Keratinocyte (primary cell): ENCODE results near the gene DYDC1. TPM values are rescaled to one million over a fixed set of nuclear protein-coding genes. Genes with fewer than 3 reads are reported as not detected.

ENCODE experiments used
- DNase-seq: peaks from one replicate; pipeline ENCODE4 v3.0.0-alpha.2; 2011; ENCODE audit warnings: low read depth, missing footprints, low spot score
- FAIRE-seq: peaks from 2 replicates; lab custom pipeline; 2011; peaks lifted over from hg19 to GRCh38; lab: Jason Lieb, UNC
- H2AFZ ChIP-seq: 2 replicates; pipeline ENCODE4 v1.6.0; 2012; ENCODE audit warnings: low read length, control low read depth, inconsistent platforms; ENCODE audit not compliant: control insufficient read depth
- H3K27ac ChIP-seq: 2 replicates; pipeline ENCODE4 v1.5.1; 2011; ENCODE audit warnings: low read length; ENCODE audit not compliant: control insufficient read depth, insufficient read depth
- H3K27me3 ChIP-seq: 3 replicates; pipeline ENCODE4 v1.6.0; 2011; ENCODE audit warnings: low read length; ENCODE audit not compliant: control insufficient read depth, insufficient read depth; ENCODE audit errors: extremely low read depth
- H3K36me3 ChIP-seq, 2 experiments: 2 replicates in 1 of 2; 3 replicates in 1 of 2; pipeline ENCODE4 v1.5.1; 2011; ENCODE audit warnings: low read length in 2 of 2, mild to moderate bottlenecking in 1 of 2; ENCODE audit not compliant: control insufficient read depth in 2 of 2, insufficient read depth in 2 of 2; ENCODE audit errors: extremely low read depth in 1 of 2
- H3K4me1 ChIP-seq: 3 replicates; pipeline ENCODE4 v1.5.1; 2011; ENCODE audit warnings: low read length; ENCODE audit not compliant: control insufficient read depth, insufficient read depth; ENCODE audit errors: extremely low read depth
- H3K4me2 ChIP-seq: 3 replicates; pipeline ENCODE4 v1.6.0; 2011; ENCODE audit warnings: low read depth, low read length; ENCODE audit not compliant: control insufficient read depth, insufficient read depth; ENCODE audit errors: extremely low read depth
- H3K4me3 ChIP-seq, 3 experiments: fragments of 200-600 bp in 1 of 3; sonication (generic) in 1 of 3; 2 replicates in 2 of 3; 3 replicates in 1 of 3; pipeline ENCODE4 v1.5.1; 2011 to 2016; ENCODE audit warnings: low read length in 3 of 3, mild to moderate bottlenecking in 3 of 3, control low read depth in 2 of 3, inconsistent platforms in 1 of 3, low read depth in 1 of 3, mixed read lengths in 1 of 3, mixed run types in 1 of 3, moderate library complexity in 1 of 3; ENCODE audit not compliant: control insufficient read depth in 2 of 3, insufficient read depth in 2 of 3; ENCODE audit errors: extremely low read depth in 1 of 3
- H3K79me2 ChIP-seq: 2 replicates; pipeline ENCODE4 v1.6.0; 2012; ENCODE audit warnings: low read length; ENCODE audit not compliant: control insufficient read depth, insufficient read depth
- H3K9ac ChIP-seq: 3 replicates; pipeline ENCODE4 v1.6.0; 2011; ENCODE audit warnings: low read length; ENCODE audit not compliant: control insufficient read depth, insufficient read depth; ENCODE audit errors: extremely low read depth
- H3K9me1 ChIP-seq: 3 replicates; pipeline ENCODE4 v1.6.0; 2011; ENCODE audit warnings: low read length; ENCODE audit not compliant: control insufficient read depth, insufficient read depth; ENCODE audit errors: extremely low read depth
- H3K9me3 ChIP-seq: 2 replicates; pipeline ENCODE4 v1.5.1; 2012; ENCODE audit warnings: low read depth, low read length; ENCODE audit not compliant: control insufficient read depth
- H4K20me1 ChIP-seq: 3 replicates; pipeline ENCODE4 v1.6.0; 2011; ENCODE audit warnings: low read length; ENCODE audit not compliant: control insufficient read depth, insufficient read depth; ENCODE audit errors: extremely low read depth
- CTCF ChIP-seq, 3 experiments: IDR thresholded peaks in 1 of 3; conservative IDR thresholded peaks in 1 of 3; optimal IDR thresholded peaks in 1 of 3; 2 replicates in 2 of 3; 3 replicates in 1 of 3; pipeline versions ENCODE3 to v1.5.1; 2011; ENCODE audit warnings: low read length in 3 of 3, mild to moderate bottlenecking in 3 of 3, moderate library complexity in 2 of 3, control low read depth in 1 of 3, inconsistent platforms in 1 of 3; ENCODE audit not compliant: insufficient read depth in 2 of 3; ENCODE audit errors: extremely low read depth in 1 of 3
- EZH2 ChIP-seq: IDR thresholded peaks from one replicate; pipeline ENCODE4 v1.6.1; 2012; ENCODE audit warnings: inconsistent platforms, mild to moderate bottlenecking, low read length, moderate library complexity
- dilution Hi-C: fragments of 300-500 bp; cut with MboI; formaldehyde crosslinking; loops from one replicate; pipeline ENCODE4 v1.7.0; 2020; ENCODE audit warnings: low sequenced_read_pairs; ENCODE audit not compliant: extremely low pct_ligation_motif_present
- polyA plus RNA-seq, 5 experiments: library from polyadenylated mRNA; depleted of rRNA in 3 of 5; stranded (reverse) in 3 of 5; stranded (forward) in 1 of 5; unstranded in 1 of 5; fragments of >200 nt; gene quantifications; 1 replicate in 1 of 5; 2 replicates in 3 of 5; 3 replicates in 1 of 5; pipeline versions ENCODE4 v1.2.1 to v1.2.3, GENCODE V29; 2011 to 2012; ENCODE audit warnings: missing spikeins in 2 of 5, low read depth in 1 of 5, low replicate concordance in 1 of 5

Gene DYDC1
- polyA plus RNA-seq, 1 donor (not counting 4 experiments of a cell fraction or from before 2014, with no cell fraction given) = not detected

GRCh38 chr10:80344912-80345311 lies 11.6 kb downstream of the DYDC1 start:
- no peak for FAIRE-seq
- dilution Hi-C loops = no loop called here
- Histone ChIP-seq H3K4me3 (no peak overlapping the region), H3K79me2 (no peaks in the 10 kb centered on the region), H3K27me3 (no peaks in the 10 kb centered on the region), H3K9me3 (no peaks in the 10 kb centered on the region), H4K20me1 (no peaks in the 10 kb centered on the region), H3K4me2 (no peak overlapping the region), H3K4me1 (no peaks in the 10 kb centered on the region), H3K9ac (no peak overlapping the region), H3K27ac (no peak overlapping the region), H3K36me3 (no peaks in the 10 kb centered on the region), H3K9me1 (no peaks in the 10 kb centered on the region), H2AFZ (no peak overlapping the region)
- TF ChIP-seq EZH2 = no peak
- no peak for TF ChIP-seq CTCF (optimal IDR thresholded peaks at IDR 0.05 in 1 of 3, IDR thresholded peaks at IDR 0.05 in 1 of 3, conservative IDR thresholded peaks at IDR 0.05 in 1 of 3; ENCODE audit: extremely low read depth in 1 of 3, insufficient read depth in 2 of 3, low read length in 3 of 3)
- DNase-seq = no peak

- dilution Hi-C loops = no loop called here
- no peaks in the 10 kb centered on the region for H3K9me1 ChIP-seq
- FAIRE-seq (no peak), DNase-seq (no peak)
- H3K27me3 ChIP-seq = no peaks in the 10 kb centered on the region
- no peaks in the 10 kb centered on the region for H3K79me2 ChIP-seq
- no peaks in the 10 kb centered on the region for H3K9me3 ChIP-seq
- no peak for TF ChIP-seq CTCF (optimal IDR thresholded peaks at IDR 0.05 in 1 of 3, IDR thresholded peaks at IDR 0.05 in 1 of 3, conservative IDR thresholded peaks at IDR 0.05 in 1 of 3; ENCODE audit: extremely low read depth in 1 of 3, insufficient read depth in 2 of 3, low read length in 3 of 3)
- no peak for TF ChIP-seq EZH2
- no peak overlapping the region for H2AFZ ChIP-seq
- H3K4me3 ChIP-seq = no peak overlapping the region
- no peaks in the 10 kb centered on the region for H3K36me3 ChIP-seq
- no peak overlapping the region for H3K27ac ChIP-seq
- no peak overlapping the region for H3K4me2 ChIP-seq
- no peaks in the 10 kb centered on the region for H4K20me1 ChIP-seq
- no peak overlapping the region for H3K9ac ChIP-seq
- no peaks in the 10 kb centered on the region for H3K4me1 ChIP-seq
These were observed 12.3 kb downstream of the DYDC1 start for GRCh38 chr10:80344276-80344675.
